CD4-positive, CD25-positive, alpha-beta regulatory T cell (primary cell): Measurements from ENCODE around the gene UGT3A1. TPM values are rescaled to one million over a fixed set of nuclear protein-coding genes. Genes with fewer than 3 reads are reported as not detected.

Experiments used
- ATAC-seq, 2 donors: fragments of 150-1000 bp; cut with Tn5 transposase; one replicate each; pipeline ENCODE4 v1.10.0; 2021; ENCODE audit warnings: low read depth in 2 of 2, moderate number of reproducible peaks in 2 of 2, moderate library complexity in 1 of 2
- DNase-seq, 3 donors: peaks; one replicate each; pipeline versions ENCODE4 v3.0.0 to v3.0.0-alpha.2; 2012 to 2022; ENCODE audit warnings: mixed read lengths in 1 of 3
- H3K27ac ChIP-seq: one replicate; pipeline ENCODE4 v1.7.0; 2013; ENCODE audit warnings: mild to moderate bottlenecking, low read length; ENCODE audit not compliant: insufficient read depth, poor library complexity, severe bottlenecking
- H3K27me3 ChIP-seq: one replicate; pipeline ENCODE4 v1.7.0; 2013; ENCODE audit warnings: low read length; ENCODE audit not compliant: control insufficient read depth, insufficient read depth
- H3K36me3 ChIP-seq: one replicate; pipeline ENCODE4 v1.7.0; 2013; ENCODE audit warnings: mild to moderate bottlenecking, low read length, moderate library complexity; ENCODE audit not compliant: control insufficient read depth, insufficient read depth
- H3K4me1 ChIP-seq: 2 replicates; pipeline ENCODE4 v1.7.0; 2013; ENCODE audit warnings: mild to moderate bottlenecking, low read length; ENCODE audit not compliant: insufficient read depth, control insufficient read depth, poor library complexity, severe bottlenecking
- H3K4me3 ChIP-seq: one replicate; pipeline ENCODE4 v1.7.0; 2013; ENCODE audit warnings: low read depth, mild to moderate bottlenecking, low read length, moderate library complexity
- H3K9me3 ChIP-seq, 2 experiments: 1 replicate in 1 of 2; 2 replicates in 1 of 2; pipeline ENCODE4 v1.7.0; 2013; ENCODE audit warnings: low read length in 2 of 2, mild to moderate bottlenecking in 1 of 2, moderate library complexity in 1 of 2; ENCODE audit not compliant: control insufficient read depth in 2 of 2
- H3K27ac Mint-ChIP-seq, 3 donors: one replicate each; pipeline ENCODE4 v1.8.0; 2020 to 2022; ENCODE audit warnings: mild to moderate bottlenecking in 3 of 3, mixed read lengths in 3 of 3, moderate library complexity in 2 of 3
- H3K27me3 Mint-ChIP-seq: one replicate; pipeline ENCODE4 v1.8.0; 2022; ENCODE audit warnings: mild to moderate bottlenecking, mixed read lengths
- H3K36me3 Mint-ChIP-seq: one replicate; pipeline ENCODE4 v1.8.0; 2020; ENCODE audit warnings: mixed read lengths
- H3K4me1 Mint-ChIP-seq, 4 donors: one replicate each; pipeline ENCODE4 v1.8.0; 2020 to 2022; ENCODE audit warnings: mixed read lengths in 4 of 4, mild to moderate bottlenecking in 1 of 4
- H3K4me3 Mint-ChIP-seq, 4 donors: one replicate each; pipeline ENCODE4 v1.8.0; 2020 to 2022; ENCODE audit warnings: mild to moderate bottlenecking in 4 of 4, mixed read lengths in 4 of 4, moderate library complexity in 3 of 4
- H3K9me3 Mint-ChIP-seq, 7 donors: one replicate each; pipeline ENCODE4 v1.8.0; 2020 to 2022; ENCODE audit warnings: mixed read lengths in 7 of 7, mild to moderate bottlenecking in 3 of 7, moderate library complexity in 2 of 7
- polyA plus RNA-seq, 4 donors: library from polyadenylated mRNA; unstranded; fragments of 300-500 nt; fragmentation: Illumina TruSeq; gene quantifications; one replicate each; pipeline ENCODE4 v1.2.3, GENCODE V29; 2021
- total RNA-seq: library from RNA; stranded (reverse); gene quantifications from one replicate; pipeline ENCODE4 v1.2.3, GENCODE V29; 2022

Gene UGT3A1
- total and polyA plus RNA-seq, 5 donors from 2014 or later = not detected

- no peak overlapping the region for H3K27ac ChIP-seq
- H3K4me3 ChIP-seq = no peak overlapping the region
- Mint-ChIP-seq H3K4me1 (no peaks in the 10 kb centered on the region), H3K36me3 (peaks cover 5% of the 10 kb centered on the region), H3K27ac (no peak overlapping the region), H3K4me3 (no peak overlapping the region), H3K9me3 (peaks cover 3 to 37% (median 9%) of the 10 kb centered on the region in 7 donors), H3K27me3 (no peaks in the 10 kb centered on the region)
- no peak for DNase-seq
- H3K9me3 ChIP-seq = peaks cover 4 to 17% of the 10 kb centered on the region in 2 experiments
- H3K4me1 ChIP-seq = no peaks in the 10 kb centered on the region
- no peaks in the 10 kb centered on the region for H3K27me3 ChIP-seq
- no peaks in the 10 kb centered on the region for H3K36me3 ChIP-seq
- ATAC-seq = no peak
Observed at GRCh38 chr5:36013182-36013581, 22.0 kb upstream of the UGT3A1 start.

- Mint-ChIP-seq H3K9me3 (peaks cover 2 to 28% (median 6%) of the 10 kb centered on the region in 7 donors), H3K36me3 (no peaks in the 10 kb centered on the region), H3K27ac (no peak overlapping the region), H3K27me3 (peaks cover 4% of the 10 kb centered on the region), H3K4me1 (no peaks in the 10 kb centered on the region), H3K4me3 (no peak overlapping the region)
- H3K4me3 ChIP-seq = no peak overlapping the region
- no peaks in the 10 kb centered on the region for H3K36me3 ChIP-seq
- H3K27me3 ChIP-seq = no peaks in the 10 kb centered on the region
- no peak overlapping the region for H3K27ac ChIP-seq
- ATAC-seq (no peak), DNase-seq (no peak)
- no peaks in the 10 kb centered on the region for H3K4me1 ChIP-seq
- peaks cover 0 to 6% of the 10 kb centered on the region in 2 experiments for H3K9me3 ChIP-seq
Observed at GRCh38 chr5:36009698-36010097, 18.5 kb upstream of the UGT3A1 start.

DNA sequence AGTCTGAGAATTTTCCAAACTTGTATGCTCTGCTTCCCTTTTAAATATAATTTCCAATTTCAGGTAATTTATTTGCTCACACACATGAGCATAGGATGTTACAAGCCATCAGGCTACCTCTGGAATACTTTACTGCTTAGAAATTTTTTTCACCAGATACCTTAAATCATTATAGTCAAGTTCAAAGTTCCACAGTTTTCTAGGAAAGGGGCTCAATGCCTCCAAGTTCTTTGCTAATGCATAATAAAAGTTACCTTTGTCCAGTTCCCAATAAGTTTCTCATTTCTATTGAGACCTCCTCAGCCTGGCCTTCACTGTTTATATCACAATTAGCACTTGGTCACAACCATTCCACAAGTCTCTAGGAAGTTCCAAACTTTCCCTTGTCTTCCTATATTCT lies 16.2 kb upstream of the UGT3A1 start:
- Histone ChIP-seq H3K27me3 (no peaks in the 10 kb centered on the region), H3K4me3 (no peak overlapping the region), H3K9me3 (peaks cover 0 to 6% of the 10 kb centered on the region in 2 experiments), H3K36me3 (no peaks in the 10 kb centered on the region), H3K27ac (no peak overlapping the region), H3K4me1 (no peaks in the 10 kb centered on the region)
- H3K36me3 Mint-ChIP-seq = no peaks in the 10 kb centered on the region
- no peak overlapping the region for H3K4me3 Mint-ChIP-seq
- H3K27ac Mint-ChIP-seq = no peak overlapping the region
- H3K4me1 Mint-ChIP-seq = no peaks in the 10 kb centered on the region
- no peak for DNase-seq
- H3K27me3 Mint-ChIP-seq = peaks cover 4% of the 10 kb centered on the region
- ATAC-seq = no peak
- peaks cover 2 to 16% (median 6%) of the 10 kb centered on the region in 7 donors for H3K9me3 Mint-ChIP-seq

DNA sequence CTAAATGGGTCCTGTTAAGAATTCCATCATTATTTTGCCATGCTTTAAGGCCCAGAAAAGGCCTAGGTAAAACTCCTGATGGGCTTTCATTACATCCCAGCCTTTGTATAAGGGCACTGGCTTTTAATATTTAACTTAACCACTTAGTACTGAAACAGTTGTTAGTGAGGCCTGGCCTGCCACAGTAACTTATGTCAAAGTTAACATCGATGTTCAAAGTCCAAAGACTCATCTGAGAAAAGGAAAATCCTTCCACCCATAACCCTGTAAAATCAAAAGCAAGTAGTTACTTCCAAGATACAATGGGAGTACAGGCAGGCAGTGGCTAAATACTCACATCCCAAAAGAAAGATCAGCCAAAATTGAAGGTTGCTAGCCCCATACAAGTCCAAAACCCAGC lies 15.0 kb upstream of the UGT3A1 start:
- Histone ChIP-seq H3K4me1 (no peaks in the 10 kb centered on the region), H3K36me3 (no peaks in the 10 kb centered on the region), H3K9me3 (peaks cover 0 to 6% of the 10 kb centered on the region in 2 experiments), H3K27me3 (no peaks in the 10 kb centered on the region), H3K4me3 (no peak overlapping the region), H3K27ac (no peak overlapping the region)
- H3K27ac Mint-ChIP-seq = no peak overlapping the region
- H3K9me3 Mint-ChIP-seq = peaks cover 0 to 16% (median 6%) of the 10 kb centered on the region in 7 donors
- DNase-seq (no peak), ATAC-seq (no peak)
- peaks cover 4% of the 10 kb centered on the region for H3K27me3 Mint-ChIP-seq
- H3K4me3 Mint-ChIP-seq = no peak overlapping the region
- no peaks in the 10 kb centered on the region for H3K4me1 Mint-ChIP-seq
- no peaks in the 10 kb centered on the region for H3K36me3 Mint-ChIP-seq

GRCh38 chr5:36001032-36001431 lies 9.8 kb upstream of the UGT3A1 start:
- Histone ChIP-seq H3K4me1 (no peaks in the 10 kb centered on the region), H3K27ac (no peak overlapping the region), H3K27me3 (no peaks in the 10 kb centered on the region), H3K9me3 (no peaks in the 10 kb centered on the region), H3K36me3 (no peaks in the 10 kb centered on the region), H3K4me3 (no peak overlapping the region)
- no peak overlapping the region for H3K27ac Mint-ChIP-seq
- ATAC-seq (no peak), DNase-seq (no peak)
- peaks cover 0 to 1% (median 0%) of the 10 kb centered on the region in 7 donors for H3K9me3 Mint-ChIP-seq
- no peaks in the 10 kb centered on the region for H3K4me1 Mint-ChIP-seq
- H3K27me3 Mint-ChIP-seq = peaks cover 10% of the 10 kb centered on the region
- no peak overlapping the region for H3K4me3 Mint-ChIP-seq
- H3K36me3 Mint-ChIP-seq = no peaks in the 10 kb centered on the region

- Histone ChIP-seq H3K4me3 (no peak overlapping the region), H3K9me3 (no peaks in the 10 kb centered on the region), H3K36me3 (no peaks in the 10 kb centered on the region), H3K27me3 (no peaks in the 10 kb centered on the region), H3K27ac (no peak overlapping the region), H3K4me1 (no peaks in the 10 kb centered on the region)
- H3K4me3 Mint-ChIP-seq = no peak overlapping the region
- no peaks in the 10 kb centered on the region for H3K4me1 Mint-ChIP-seq
- H3K9me3 Mint-ChIP-seq = peaks cover 0 to 1% (median 0%) of the 10 kb centered on the region in 7 donors
- DNase-seq (no peak), ATAC-seq (no peak)
- no peaks in the 10 kb centered on the region for H3K36me3 Mint-ChIP-seq
- H3K27me3 Mint-ChIP-seq = peaks cover 5% of the 10 kb centered on the region
- H3K27ac Mint-ChIP-seq = no peak overlapping the region
Observed at GRCh38 chr5:35999547-35999946, 8.4 kb upstream of the UGT3A1 start.

GRCh38 chr5:35996076-35996475 lies 4.9 kb upstream of the UGT3A1 start:
- H3K4me1 ChIP-seq = no peaks in the 10 kb centered on the region
- H3K27ac ChIP-seq = no peak overlapping the region
- Mint-ChIP-seq H3K36me3 (no peaks in the 10 kb centered on the region), H3K9me3 (peaks cover 0 to 1% (median 0%) of the 10 kb centered on the region in 7 donors), H3K4me1 (no peaks in the 10 kb centered on the region), H3K4me3 (no peak overlapping the region), H3K27ac (no peak overlapping the region), H3K27me3 (peaks cover 11% of the 10 kb centered on the region)
- H3K36me3 ChIP-seq = no peaks in the 10 kb centered on the region
- ATAC-seq = no peak
- H3K4me3 ChIP-seq = no peak overlapping the region
- no peak for DNase-seq
- H3K27me3 ChIP-seq = no peaks in the 10 kb centered on the region
- no peaks in the 10 kb centered on the region for H3K9me3 ChIP-seq

- no peak overlapping the region for H3K27ac Mint-ChIP-seq
- Histone ChIP-seq H3K4me3 (no peak overlapping the region), H3K27me3 (peaks cover 2% of the 10 kb centered on the region), H3K9me3 (no peaks in the 10 kb centered on the region), H3K27ac (no peak overlapping the region), H3K36me3 (no peaks in the 10 kb centered on the region), H3K4me1 (no peaks in the 10 kb centered on the region)
- DNase-seq = no peak
- no peaks in the 10 kb centered on the region for H3K9me3 Mint-ChIP-seq
- H3K27me3 Mint-ChIP-seq = peaks cover 14% of the 10 kb centered on the region
- no peaks in the 10 kb centered on the region for H3K36me3 Mint-ChIP-seq
- no peaks in the 10 kb centered on the region for H3K4me1 Mint-ChIP-seq
- ATAC-seq = no peak
- no peak overlapping the region for H3K4me3 Mint-ChIP-seq
Observed at GRCh38 chr5:35990520-35990919, 670 bp downstream of the UGT3A1 start.
